ENCODE measurements around the gene SDSL.

DNA sequence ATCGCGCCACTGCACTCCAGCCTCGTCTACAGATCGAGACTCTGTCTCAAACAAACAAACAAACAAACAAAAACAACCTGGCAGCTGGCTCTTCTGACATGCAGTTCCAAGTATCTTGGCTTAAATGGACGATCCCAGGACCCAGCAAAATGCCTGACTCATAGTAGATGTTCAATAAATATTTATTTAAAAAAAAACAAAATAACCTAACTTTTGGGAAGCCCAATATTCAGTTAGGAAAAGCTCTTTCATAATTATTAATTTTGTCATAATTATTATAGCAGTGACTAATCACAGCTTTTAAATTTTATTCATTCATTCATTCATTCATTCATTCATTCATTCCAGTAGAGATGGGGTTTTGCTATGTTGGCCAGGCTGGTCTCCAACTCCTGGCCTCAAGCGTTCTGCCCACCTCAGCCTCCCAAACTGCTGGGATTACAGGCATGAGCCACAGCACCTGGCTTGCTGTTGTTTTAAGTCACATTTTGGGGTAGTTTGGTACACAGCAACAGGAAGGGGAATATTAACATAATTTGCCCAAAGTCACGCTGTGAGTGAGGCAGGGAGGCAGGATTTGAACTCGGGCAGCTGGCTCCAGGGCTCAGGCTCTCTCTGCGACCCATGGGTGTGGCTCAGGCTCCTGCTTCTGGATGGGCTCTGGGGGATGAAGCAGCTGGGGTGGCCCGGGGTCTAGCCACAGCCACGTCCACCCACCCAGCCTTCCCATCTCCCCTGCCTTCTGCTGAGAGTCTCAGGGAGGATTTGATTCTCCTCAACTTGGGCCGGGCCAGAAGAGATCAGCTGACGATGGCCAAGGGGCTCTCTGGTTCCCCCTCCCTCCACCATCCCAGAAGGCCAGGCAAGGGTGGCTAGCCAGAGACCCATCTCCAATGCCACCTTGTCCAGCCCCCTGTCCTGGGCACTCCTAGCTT lies 20.8 kb upstream of the SDSL start:
- TF ChIP-seq EZH2 (IDR thresholded peaks at IDR 0.05; ENCODE audit: borderline replicate concordance, low read length): no peak
- TF ChIP-seq, protein P1, sequence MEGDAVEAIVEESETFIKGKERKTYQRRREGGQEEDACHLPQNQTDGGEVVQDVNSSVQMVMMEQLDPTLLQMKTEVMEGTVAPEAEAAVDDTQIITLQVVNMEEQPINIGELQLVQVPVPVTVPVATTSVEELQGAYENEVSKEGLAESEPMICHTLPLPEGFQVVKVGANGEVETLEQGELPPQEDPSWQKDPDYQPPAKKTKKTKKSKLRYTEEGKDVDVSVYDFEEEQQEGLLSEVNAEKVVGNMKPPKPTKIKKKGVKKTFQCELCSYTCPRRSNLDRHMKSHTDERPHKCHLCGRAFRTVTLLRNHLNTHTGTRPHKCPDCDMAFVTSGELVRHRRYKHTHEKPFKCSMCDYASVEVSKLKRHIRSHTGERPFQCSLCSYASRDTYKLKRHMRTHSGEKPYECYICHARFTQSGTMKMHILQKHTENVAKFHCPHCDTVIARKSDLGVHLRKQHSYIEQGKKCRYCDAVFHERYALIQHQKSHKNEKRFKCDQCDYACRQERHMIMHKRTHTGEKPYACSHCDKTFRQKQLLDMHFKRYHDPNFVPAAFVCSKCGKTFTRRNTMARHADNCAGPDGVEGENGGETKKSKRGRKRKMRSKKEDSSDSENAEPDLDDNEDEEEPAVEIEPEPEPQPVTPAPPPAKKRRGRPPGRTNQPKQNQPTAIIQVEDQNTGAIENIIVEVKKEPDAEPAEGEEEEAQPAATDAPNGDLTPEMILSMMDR (conservative IDR thresholded peaks at IDR 0.05 in 1 of 2, IDR thresholded peaks at IDR 0.05 in 1 of 2; ENCODE audit: extremely low read depth in 1 of 2, insufficient read depth in 1 of 2, low read depth in 1 of 2, low read length in 2 of 2): no peak
